Measurements from ENCODE around the gene SORL1. TPM values are rescaled to one million over a fixed set of nuclear protein-coding genes. Genes with fewer than 3 reads are reported as not detected.

SORL1 gene
- total and polyA plus RNA-seq, 2 donors from 2014 or later = 15.2 to 74.2 TPM

DNA sequence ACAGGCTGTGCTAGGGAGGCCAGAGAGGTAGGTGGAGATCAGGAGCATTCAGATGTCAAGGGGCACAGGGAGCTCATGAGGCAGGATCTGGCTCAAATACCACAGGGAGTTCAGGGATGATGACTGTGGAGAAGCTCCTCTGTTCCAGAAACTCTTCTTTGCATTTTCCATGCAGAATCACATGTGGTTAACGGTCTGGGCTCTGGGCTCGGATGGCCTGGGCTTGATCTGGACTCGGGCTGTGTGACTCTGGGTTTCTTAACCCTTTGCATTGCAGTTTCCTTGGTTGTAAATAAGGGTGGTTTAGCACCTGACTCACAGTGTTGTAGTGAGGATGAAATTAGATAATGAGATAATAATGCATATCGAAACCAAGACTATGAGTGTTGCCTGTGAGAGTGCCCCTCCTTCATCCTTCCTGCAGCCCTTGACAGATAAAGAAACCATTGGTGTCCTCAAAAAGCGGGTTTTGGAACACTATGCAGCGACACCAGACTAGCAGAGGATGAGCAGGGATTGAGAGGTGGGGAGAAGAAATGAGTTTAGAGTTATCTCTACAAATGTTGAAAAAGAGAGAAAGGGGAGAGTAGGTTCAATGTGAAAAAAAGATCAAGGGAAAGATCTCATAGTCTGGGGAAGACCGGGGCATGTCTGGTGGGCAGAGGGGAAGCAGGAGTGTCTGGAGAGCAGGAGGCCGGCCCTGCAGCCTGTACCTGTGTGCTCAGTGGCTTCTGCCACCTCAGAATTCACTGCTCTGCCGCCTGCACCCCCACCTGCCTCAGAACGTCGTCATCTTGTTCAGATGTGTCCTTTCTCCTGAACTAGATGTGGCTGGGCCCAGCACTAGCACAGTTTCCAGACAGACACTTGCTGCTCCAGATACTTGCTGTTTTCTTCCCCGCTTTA lies 198.5 kb downstream of the SORL1 start:
- Histone ChIP-seq H3K4me1 (ENCODE audit: control insufficient read depth in 2 of 3, insufficient read depth in 2 of 3, low read depth in 1 of 3, low read length in 3 of 3) (peaks cover 0 to 3% (median 3%) of the 10 kb centered on the region in 3 donors), H3K36me3 (ENCODE audit: control insufficient read depth in 2 of 3, insufficient read depth in 3 of 3, low read length in 3 of 3) (no peaks in the 10 kb centered on the region), H3K9me3 (ENCODE audit: control insufficient read depth in 2 of 3, insufficient read depth in 1 of 3, low read length in 3 of 3) (no peaks in the 10 kb centered on the region), H3K27me3 (ENCODE audit: control insufficient read depth, insufficient read depth, low read length) (no peaks in the 10 kb centered on the region), H3K27ac (ENCODE audit: low read depth in 2 of 2, low read length in 2 of 2) (no peak overlapping the region), H3K9ac (ENCODE audit: low read length in 3 of 3) (no peak overlapping the region), H3K4me3 (ENCODE audit: low read length in 3 of 3) (no peak overlapping the region)
- no peak for TF ChIP-seq CTCF (IDR thresholded peaks at IDR 0.05; ENCODE audit: borderline replicate concordance, extremely low read depth, insufficient read depth)
- intact Hi-C loops (cut with DNase I) = loop anchor here (10.0 kb wide), 1 partner anchor 854 kb away; no protein-coding TSS in a partner anchor
- FAIRE-seq (no peak), DNase-seq (no peak)

- Histone ChIP-seq H3K4me1 (ENCODE audit: control insufficient read depth in 2 of 3, insufficient read depth in 2 of 3, low read depth in 1 of 3, low read length in 3 of 3) (peaks cover under 1 to 3% (median 3%) of the 10 kb centered on the region in 3 donors), H3K27ac (ENCODE audit: low read depth in 2 of 2, low read length in 2 of 2) (no peak overlapping the region), H3K27me3 (ENCODE audit: control insufficient read depth, insufficient read depth, low read length) (no peaks in the 10 kb centered on the region), H3K36me3 (ENCODE audit: control insufficient read depth in 2 of 3, insufficient read depth in 3 of 3, low read length in 3 of 3) (no peaks in the 10 kb centered on the region), H3K9ac (ENCODE audit: low read length in 3 of 3) (no peak overlapping the region), H3K4me3 (ENCODE audit: low read length in 3 of 3) (no peak overlapping the region), H3K9me3 (ENCODE audit: control insufficient read depth in 2 of 3, insufficient read depth in 1 of 3, low read length in 3 of 3) (no peaks in the 10 kb centered on the region)
- TF ChIP-seq CTCF (IDR thresholded peaks at IDR 0.05; ENCODE audit: borderline replicate concordance, extremely low read depth, insufficient read depth) = no peak
- intact Hi-C loops (cut with DNase I) = loop anchor here (10.0 kb wide), 1 partner anchor 854 kb away; no protein-coding TSS in a partner anchor
- DNase-seq (no peak), FAIRE-seq (no peak)
These were observed 199.1 kb downstream of the SORL1 start for GRCh38 chr11:121651257-121651605.

GRCh38 chr11:121652971-121653370 lies 200.9 kb downstream of the SORL1 start:
- Histone ChIP-seq H3K4me1 (ENCODE audit: control insufficient read depth in 2 of 3, insufficient read depth in 2 of 3, low read depth in 1 of 3, low read length in 3 of 3) (peaks cover 2 to 7% (median 3%) of the 10 kb centered on the region in 3 donors), H3K9ac (ENCODE audit: low read length in 3 of 3) (no peak overlapping the region), H3K27ac (ENCODE audit: low read depth in 2 of 2, low read length in 2 of 2) (no peak overlapping the region), H3K9me3 (ENCODE audit: control insufficient read depth in 2 of 3, insufficient read depth in 1 of 3, low read length in 3 of 3) (no peaks in the 10 kb centered on the region), H3K36me3 (ENCODE audit: control insufficient read depth in 2 of 3, insufficient read depth in 3 of 3, low read length in 3 of 3) (no peaks in the 10 kb centered on the region), H3K4me3 (ENCODE audit: low read length in 3 of 3) (no peak overlapping the region), H3K27me3 (ENCODE audit: control insufficient read depth, insufficient read depth, low read length) (no peaks in the 10 kb centered on the region)
- DNase-seq (peak in 3 of 5 donors; percentile 46 to 84 (median 69)), FAIRE-seq (no peak)
- TF ChIP-seq CTCF (IDR thresholded peaks at IDR 0.05; ENCODE audit: borderline replicate concordance, extremely low read depth, insufficient read depth) = no peak
- intact Hi-C loops (cut with DNase I) = loop anchor here (10.0 kb wide), 1 partner anchor 852 kb away; no protein-coding TSS in a partner anchor
